Panc1 (cell line): ENCODE data around the gene TANC1. TPM values are rescaled to one million over a fixed set of nuclear protein-coding genes. Genes with fewer than 3 reads are reported as not detected.

ENCODE experiments used
- ATAC-seq: fragments of 200-7000 bp; cut with Tn5 transposase; 2 replicates; pipeline ENCODE4 v1.9.1; 2020; ENCODE audit warnings: mild to moderate bottlenecking, moderate library complexity
- BruUV-seq: library from RNA; stranded (reverse); fragments of 400-500 nt; replicated peaks from 2 replicates; lab custom pipeline; 2021; lab: Mats Ljungman, UMichigan
- CTCF ChIA-PET: fragments of 300-600 bp; sonication (Branson Sonifier 250); formaldehyde crosslinking; loops from one replicate; lab custom pipeline; 2022; ENCODE audit warnings: antibody characterized with exemption; lab: Charles Lee
- POLR2A ChIA-PET: fragments of 300-600 bp; sonication (Branson Sonifier 250); formaldehyde crosslinking; loops from one replicate; lab custom pipeline; 2022; ENCODE audit warnings: antibody characterized with exemption; lab: Charles Lee
- DNase-seq: peaks from one replicate; pipeline ENCODE4 v3.0.0-alpha.2; 2010; ENCODE audit warnings: low read depth, low spot score
- H3K27ac ChIP-seq: 2 replicates; pipeline ENCODE4 v1.5.1; 2011; ENCODE audit warnings: mild to moderate bottlenecking, low read length, inconsistent platforms
- H3K27me3 ChIP-seq: fragments of 200-500 bp; sonication (Bioruptor generic); 2 replicates; pipeline ENCODE4 v1.6.0; 2014; ENCODE audit warnings: low read length, inconsistent platforms; ENCODE audit not compliant: control insufficient read depth, insufficient read depth
- H3K36me3 ChIP-seq: fragments of 200-500 bp; sonication (Bioruptor generic); 2 replicates; pipeline ENCODE4 v1.5.1; 2014; ENCODE audit warnings: inconsistent platforms, mild to moderate bottlenecking, low read length, moderate library complexity; ENCODE audit not compliant: control insufficient read depth, insufficient read depth
- H3K4me1 ChIP-seq: 2 replicates; pipeline ENCODE4 v1.5.1; 2011; ENCODE audit warnings: inconsistent platforms, mild to moderate bottlenecking, low read length, moderate library complexity; ENCODE audit not compliant: control insufficient read depth, insufficient read depth
- H3K4me3 ChIP-seq, 2 experiments: 2 replicates each; pipeline ENCODE4 v1.5.1; 2011 to 2012; ENCODE audit warnings: low read depth in 2 of 2, low read length in 2 of 2, mild to moderate bottlenecking in 2 of 2, inconsistent platforms in 1 of 2, moderate library complexity in 1 of 2
- H3K9me3 ChIP-seq: fragments of 200-500 bp; sonication (Bioruptor generic); 2 replicates; pipeline ENCODE4 v1.5.1; 2014; ENCODE audit warnings: low read depth, mild to moderate bottlenecking, inconsistent platforms, low read length, moderate library complexity; ENCODE audit not compliant: control insufficient read depth, insufficient read depth
- CTCF ChIP-seq: fragments of 450-650 bp; IDR thresholded peaks from 2 replicates; pipeline ENCODE4 v1.5.1; 2017; ENCODE audit warnings: mild to moderate bottlenecking
- POLR2AphosphoS5 ChIP-seq: IDR thresholded peaks from 2 replicates; pipeline ENCODE4 v1.6.1; 2012; ENCODE audit warnings: mild to moderate bottlenecking, low read depth, low read length, moderate library complexity
- REST ChIP-seq, 2 experiments: IDR thresholded peaks; 2 replicates each; pipeline ENCODE4 v1.6.1; 2011 to 2012; ENCODE audit warnings: low read depth in 2 of 2, control low read depth in 1 of 2, low read length in 1 of 2, mild to moderate bottlenecking in 1 of 2, moderate library complexity in 1 of 2; ENCODE audit not compliant: insufficient read depth in 1 of 2
- SIN3A ChIP-seq: IDR thresholded peaks from 2 replicates; pipeline ENCODE4 v1.6.1; 2012; ENCODE audit warnings: low read depth, mild to moderate bottlenecking, low read length, moderate library complexity, borderline replicate concordance; ENCODE audit not compliant: insufficient read depth
- TCF7L2 ChIP-seq: IDR thresholded peaks from 2 replicates; pipeline ENCODE4 v1.6.1; 2011; ENCODE audit warnings: mild to moderate bottlenecking, low read depth, low read length, inconsistent platforms
- in situ Hi-C: cut with HindIII; loops from 2 replicates; pipeline ENCODE4 v1.10.0; 2016; ENCODE audit warnings: low sequenced_read_pairs, low pct_unique_long_range_greater_than_20kb
- intact Hi-C: fragments of 100-400 bp; cut with micrococcal nuclease; formaldehyde crosslinking; loops from one replicate; pipeline ENCODE4 v1.10.0; 2022; ENCODE audit not compliant: unreplicated experiment
- total RNA-seq: library from RNA; stranded (reverse); gene quantifications from one replicate; pipeline ENCODE4 v1.2.1, GENCODE V29; 2021; ENCODE audit not compliant: unreplicated experiment

TANC1 gene
- total RNA-seq, 1 experiment from 2014 or later, result 44.3 TPM

- ATAC-seq (no peak), DNase-seq (no peak)
- POLR2A ChIA-PET, result no interaction called here
- Histone ChIP-seq H3K4me1 (peaks cover 26% of the 10 kb centered on the region), H3K4me3 (no peak overlapping the region), H3K27me3 (no peaks in the 10 kb centered on the region), H3K36me3 (no peaks in the 10 kb centered on the region), H3K9me3 (no peaks in the 10 kb centered on the region), H3K27ac (no peak overlapping the region)
- no TSS peak for BruUV-seq
- intact Hi-C loops (no loop called here), in situ Hi-C loops (no loop called here)
- CTCF ChIA-PET, result no interaction called here
- TF ChIP-seq SIN3A, result no peak
- TF ChIP-seq REST (IDR thresholded peaks at IDR 0.05; ENCODE audit: insufficient read depth in 1 of 2, low read depth in 2 of 2, low read length in 1 of 2), result no peak
- TF ChIP-seq TCF7L2, result no peak
- TF ChIP-seq CTCF, result no peak
These were observed 158.1 kb downstream of the TANC1 start for GRCh38 chr2:159126432-159127022.

- DNase-seq (no peak), ATAC-seq (no peak)
- H3K9me3 ChIP-seq, result no peaks in the 10 kb centered on the region
- no peaks in the 10 kb centered on the region for H3K27me3 ChIP-seq
- no peak overlapping the region for H3K4me3 ChIP-seq
- H3K27ac ChIP-seq, result no peak overlapping the region
- H3K4me1 ChIP-seq, result peaks cover 29% of the 10 kb centered on the region
- intact Hi-C loops (no loop called here), in situ Hi-C loops (no loop called here)
- TF ChIP-seq CTCF, result no peak
- no peak for TF ChIP-seq SIN3A
- no peak for TF ChIP-seq REST (IDR thresholded peaks at IDR 0.05; ENCODE audit: insufficient read depth in 1 of 2, low read depth in 2 of 2, low read length in 1 of 2)
- TF ChIP-seq POLR2AphosphoS5, result no peak
- POLR2A ChIA-PET, result no interaction called here
- no TSS peak for BruUV-seq
- CTCF ChIA-PET, result no interaction called here
- H3K36me3 ChIP-seq, result no peaks in the 10 kb centered on the region
These were observed 159.8 kb downstream of the TANC1 start for GRCh38 chr2:159128191-159128590.
